SK-N-SH treated with all-trans-retinoic acid at 6 μM for 48 hours (cell line): ENCODE results near the gene PPM1K.

Source experiments
- ATAC-seq: fragments of 200-7000 bp; cut with Tn5 transposase; 3 replicates; pipeline ENCODE4 v1.9.1; 2020; ENCODE audit warnings: mild to moderate bottlenecking, moderate library complexity
- ESRRG ChIP-seq: fragments of 250-450 bp; sonication (Bioruptor Pico); IDR thresholded peaks from 2 replicates; pipeline ENCODE4 v1.6.1; 2021; ENCODE audit warnings: mild to moderate bottlenecking
- TCF4 ChIP-seq: fragments of 250-450 bp; sonication (Bioruptor Pico); IDR thresholded peaks from 2 replicates; pipeline ENCODE4 v1.8.0; 2021; ENCODE audit warnings: mild to moderate bottlenecking, moderate library complexity, borderline replicate concordance
- ZC3H10 ChIP-seq: fragments of 250-450 bp; sonication (Bioruptor Pico); IDR thresholded peaks from 2 replicates; pipeline ENCODE4 v1.5.1; 2021; ENCODE audit warnings: mild to moderate bottlenecking, moderate library complexity

The PPM1K gene

DNA sequence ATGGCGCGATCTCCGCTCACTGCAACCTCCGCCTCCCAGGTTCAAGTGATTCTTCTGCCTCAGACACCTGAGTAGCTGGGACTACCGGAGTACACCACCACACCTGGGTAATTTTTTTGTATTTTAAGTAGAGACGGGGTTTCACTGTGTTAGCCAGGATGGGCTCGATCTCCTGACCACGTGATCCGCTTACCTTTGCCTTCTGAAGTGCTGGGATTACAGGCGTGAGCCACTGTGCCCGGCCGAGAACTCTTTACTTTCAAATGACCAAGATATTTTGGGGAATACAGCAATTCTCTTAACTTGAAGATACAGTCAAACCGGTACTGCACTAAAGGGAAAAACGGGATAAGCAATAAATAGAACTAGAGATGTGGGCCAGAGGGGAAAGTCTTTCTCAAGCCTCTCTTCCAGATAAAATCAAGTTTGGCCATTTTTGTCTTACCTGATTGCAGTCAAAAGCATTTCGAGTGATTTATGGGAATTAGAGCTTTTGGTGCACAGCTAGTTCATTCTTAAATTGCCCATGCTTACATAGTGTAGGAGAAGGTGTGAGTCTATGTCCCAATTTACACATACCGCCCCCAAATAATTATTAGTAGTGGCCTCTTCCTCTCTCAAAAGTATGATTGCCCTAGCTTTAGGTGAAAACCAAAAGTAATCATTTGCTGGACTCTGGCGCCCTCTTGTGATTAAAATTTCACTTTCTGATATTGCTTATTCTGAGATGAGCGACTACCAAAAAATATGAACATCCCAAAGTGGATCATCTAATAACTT is 72.7 kb downstream of the PPM1K start:
- TF ChIP-seq ZC3H10 (CRISPR knock-in tag) (no peak), ESRRG (CRISPR knock-in tag) (no peak)
- ATAC-seq = peak; percentile 92

DNA sequence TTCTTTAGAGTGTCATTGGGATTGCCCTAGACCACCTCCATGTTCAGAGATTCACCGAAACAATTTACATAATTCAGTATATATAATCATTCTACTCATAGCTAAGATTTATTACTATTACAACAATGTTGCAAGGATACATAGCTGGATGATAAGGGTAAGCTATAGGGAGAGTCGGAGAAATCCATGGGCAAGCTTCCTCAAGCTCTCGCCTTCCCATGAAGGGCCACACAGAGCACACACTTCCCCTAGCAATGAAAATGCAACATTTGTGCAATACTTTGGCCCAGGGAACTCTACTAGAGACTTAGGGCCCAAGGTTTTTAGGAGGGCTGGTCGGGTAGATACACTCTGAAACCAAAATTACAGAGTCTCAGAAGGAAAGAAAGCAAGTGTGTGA is 76.2 kb downstream of the PPM1K start:
- ATAC-seq = no peak
- no peak for TF ChIP-seq TCF4
